ENCODE measurements around the gene HOXB8. TPM values are rescaled to one million over a fixed set of nuclear protein-coding genes. Genes with fewer than 3 reads are reported as not detected.

HOXB8 gene
- polyA plus RNA-seq, 1 donor from 2014 or later, result not detected

DNA sequence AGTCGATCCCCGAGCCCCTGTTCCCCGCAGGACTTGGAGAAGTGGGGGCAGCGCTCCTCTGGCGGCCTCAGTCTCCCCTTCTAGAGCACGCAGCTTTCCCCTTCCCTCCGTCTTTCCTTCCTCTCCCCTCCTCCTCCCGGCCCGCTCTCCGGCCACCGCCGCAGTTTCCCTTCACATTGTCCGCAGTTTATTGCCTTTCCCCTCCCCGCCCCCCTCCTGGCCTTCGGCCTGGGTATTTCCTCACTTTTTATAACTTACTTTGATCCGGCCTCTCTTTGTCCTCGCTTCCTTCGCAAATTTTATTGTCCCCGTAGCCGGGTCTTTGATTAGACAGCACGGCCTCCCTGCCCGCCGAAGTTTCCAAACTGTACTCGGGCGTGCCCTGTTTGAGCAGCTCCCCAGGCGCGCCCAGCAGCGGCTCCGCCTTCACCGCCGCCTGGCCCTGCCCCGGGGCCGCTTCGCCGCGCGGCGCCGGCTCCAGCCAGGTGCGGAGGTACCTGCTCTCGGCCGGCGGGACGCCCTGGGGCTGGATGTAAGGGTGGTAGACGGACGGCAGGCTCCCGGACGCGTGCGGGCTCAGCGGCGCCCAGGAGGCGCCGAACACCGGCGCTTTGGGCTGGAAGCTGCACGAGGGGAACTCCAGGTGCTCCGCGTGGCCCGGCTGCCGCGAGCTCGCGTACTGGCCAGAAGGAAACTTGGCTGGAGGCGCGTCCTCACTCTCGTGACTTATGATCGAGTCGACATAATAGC, 10.6 kb upstream of the HOXB8 start:
- no peak overlapping the region for H3K4me3 ChIP-seq (ENCODE audit: low read length)
- no peaks in the 10 kb centered on the region for H4K20me1 ChIP-seq (ENCODE audit: insufficient read depth)
- no peaks in the 10 kb centered on the region for H3F3A ChIP-seq (ENCODE audit: insufficient read depth, low read length, poor library complexity, severe bottlenecking)
- no peak overlapping the region for H3K27ac ChIP-seq (ENCODE audit: low read length)
- no peaks in the 10 kb centered on the region for H3K79me2 ChIP-seq (replicated peaks; ENCODE audit: insufficient read depth, low read length)
- H3K4me2 ChIP-seq (ENCODE audit: low read length), result no peak overlapping the region
- H3K9ac ChIP-seq (ENCODE audit: low read length), result no peak overlapping the region
- peaks cover 100% of the 10 kb centered on the region for H3K27me3 ChIP-seq (ENCODE audit: insufficient read depth, low read depth, low read length)
- no peak overlapping the region for H2AFZ ChIP-seq (ENCODE audit: low read depth, low read length)
- H3K9me2 ChIP-seq (ENCODE audit: insufficient read depth, low read length), result no peaks in the 10 kb centered on the region
- no peaks in the 10 kb centered on the region for H3K36me3 ChIP-seq (ENCODE audit: insufficient read depth, low read length)
- no peak for TF ChIP-seq EP300 (conservative IDR thresholded peaks at IDR 0.05; ENCODE audit: poor library complexity, severe bottlenecking)
- peak; percentile 70 for TF ChIP-seq EZH2 (IDR thresholded peaks at IDR 0.05; ENCODE audit: borderline replicate concordance, insufficient read depth, low read length, poor library complexity, severe bottlenecking)
- TF ChIP-seq, protein P1, sequence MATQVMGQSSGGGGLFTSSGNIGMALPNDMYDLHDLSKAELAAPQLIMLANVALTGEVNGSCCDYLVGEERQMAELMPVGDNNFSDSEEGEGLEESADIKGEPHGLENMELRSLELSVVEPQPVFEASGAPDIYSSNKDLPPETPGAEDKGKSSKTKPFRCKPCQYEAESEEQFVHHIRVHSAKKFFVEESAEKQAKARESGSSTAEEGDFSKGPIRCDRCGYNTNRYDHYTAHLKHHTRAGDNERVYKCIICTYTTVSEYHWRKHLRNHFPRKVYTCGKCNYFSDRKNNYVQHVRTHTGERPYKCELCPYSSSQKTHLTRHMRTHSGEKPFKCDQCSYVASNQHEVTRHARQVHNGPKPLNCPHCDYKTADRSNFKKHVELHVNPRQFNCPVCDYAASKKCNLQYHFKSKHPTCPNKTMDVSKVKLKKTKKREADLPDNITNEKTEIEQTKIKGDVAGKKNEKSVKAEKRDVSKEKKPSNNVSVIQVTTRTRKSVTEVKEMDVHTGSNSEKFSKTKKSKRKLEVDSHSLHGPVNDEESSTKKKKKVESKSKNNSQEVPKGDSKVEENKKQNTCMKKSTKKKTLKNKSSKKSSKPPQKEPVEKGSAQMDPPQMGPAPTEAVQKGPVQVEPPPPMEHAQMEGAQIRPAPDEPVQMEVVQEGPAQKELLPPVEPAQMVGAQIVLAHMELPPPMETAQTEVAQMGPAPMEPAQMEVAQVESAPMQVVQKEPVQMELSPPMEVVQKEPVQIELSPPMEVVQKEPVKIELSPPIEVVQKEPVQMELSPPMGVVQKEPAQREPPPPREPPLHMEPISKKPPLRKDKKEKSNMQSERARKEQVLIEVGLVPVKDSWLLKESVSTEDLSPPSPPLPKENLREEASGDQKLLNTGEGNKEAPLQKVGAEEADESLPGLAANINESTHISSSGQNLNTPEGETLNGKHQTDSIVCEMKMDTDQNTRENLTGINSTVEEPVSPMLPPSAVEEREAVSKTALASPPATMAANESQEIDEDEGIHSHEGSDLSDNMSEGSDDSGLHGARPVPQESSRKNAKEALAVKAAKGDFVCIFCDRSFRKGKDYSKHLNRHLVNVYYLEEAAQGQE (IDR thresholded peaks at IDR 0.05; ENCODE audit: borderline replicate concordance), result no peak
- no peak for TF ChIP-seq RAD21 (conservative IDR thresholded peaks at IDR 0.05)
- TF ChIP-seq POLR2AphosphoS5 (IDR thresholded peaks at IDR 0.05), result no peak
- TF ChIP-seq, protein P2, sequence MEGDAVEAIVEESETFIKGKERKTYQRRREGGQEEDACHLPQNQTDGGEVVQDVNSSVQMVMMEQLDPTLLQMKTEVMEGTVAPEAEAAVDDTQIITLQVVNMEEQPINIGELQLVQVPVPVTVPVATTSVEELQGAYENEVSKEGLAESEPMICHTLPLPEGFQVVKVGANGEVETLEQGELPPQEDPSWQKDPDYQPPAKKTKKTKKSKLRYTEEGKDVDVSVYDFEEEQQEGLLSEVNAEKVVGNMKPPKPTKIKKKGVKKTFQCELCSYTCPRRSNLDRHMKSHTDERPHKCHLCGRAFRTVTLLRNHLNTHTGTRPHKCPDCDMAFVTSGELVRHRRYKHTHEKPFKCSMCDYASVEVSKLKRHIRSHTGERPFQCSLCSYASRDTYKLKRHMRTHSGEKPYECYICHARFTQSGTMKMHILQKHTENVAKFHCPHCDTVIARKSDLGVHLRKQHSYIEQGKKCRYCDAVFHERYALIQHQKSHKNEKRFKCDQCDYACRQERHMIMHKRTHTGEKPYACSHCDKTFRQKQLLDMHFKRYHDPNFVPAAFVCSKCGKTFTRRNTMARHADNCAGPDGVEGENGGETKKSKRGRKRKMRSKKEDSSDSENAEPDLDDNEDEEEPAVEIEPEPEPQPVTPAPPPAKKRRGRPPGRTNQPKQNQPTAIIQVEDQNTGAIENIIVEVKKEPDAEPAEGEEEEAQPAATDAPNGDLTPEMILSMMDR (IDR thresholded peaks at IDR 0.05; ENCODE audit: poor library complexity, severe bottlenecking), result no peak
- TF ChIP-seq SMC3 (conservative IDR thresholded peaks at IDR 0.05; ENCODE audit: poor library complexity), result no peak
- H3K9me3 ChIP-seq (ENCODE audit: low read length), result peaks cover 8% of the 10 kb centered on the region

DNA sequence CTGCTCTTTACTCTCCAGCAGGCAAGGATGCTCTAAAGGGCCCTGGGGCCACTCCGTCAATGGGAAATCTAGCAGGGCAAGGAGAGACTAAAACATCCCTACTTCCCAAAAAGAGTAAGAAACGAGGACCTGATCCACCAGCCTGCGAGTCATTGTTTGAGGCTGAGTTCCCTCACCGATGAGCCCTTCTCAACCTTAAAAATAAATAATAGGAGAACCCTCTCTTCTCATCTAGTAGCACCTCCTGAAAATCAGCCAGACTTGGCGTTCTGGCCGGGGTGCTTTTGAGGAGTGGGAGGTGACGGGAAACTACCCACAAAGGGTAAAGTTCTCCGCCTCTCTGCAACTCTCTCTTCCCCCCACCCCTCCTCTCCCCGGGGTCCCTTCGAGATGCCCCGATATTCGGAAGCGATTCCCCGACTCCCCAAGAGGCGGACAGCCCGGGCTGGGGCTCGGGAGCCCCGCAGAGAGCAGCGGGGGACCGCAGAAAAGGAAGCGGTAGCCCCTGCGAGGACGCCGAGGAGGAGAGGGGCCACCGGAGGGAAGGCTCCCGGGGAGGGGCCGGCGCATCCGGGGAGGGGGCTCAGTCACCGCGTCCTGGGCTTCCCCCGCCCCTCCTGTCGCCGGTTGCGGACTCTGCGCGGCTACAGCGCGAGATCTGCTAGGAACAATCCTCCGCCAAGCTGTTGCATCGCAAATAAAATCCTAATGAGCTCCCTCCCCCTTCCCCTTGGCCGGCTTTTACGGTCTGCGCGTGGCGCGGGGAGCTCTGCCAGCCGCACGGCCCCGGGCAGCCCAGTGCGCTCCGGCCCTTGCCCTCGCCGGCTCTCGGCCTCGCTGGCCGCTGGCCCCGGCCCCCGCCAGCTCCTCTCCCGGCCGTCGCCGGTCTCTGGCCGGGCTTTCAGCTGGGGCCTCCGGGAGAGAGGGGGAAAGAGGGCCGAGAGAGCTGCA, 9.7 kb upstream of the HOXB8 start:
- TF ChIP-seq EZH2 (IDR thresholded peaks at IDR 0.05; ENCODE audit: borderline replicate concordance, insufficient read depth, low read length, poor library complexity, severe bottlenecking), result peak; percentile 68
- TF ChIP-seq, protein P1 (IDR thresholded peaks at IDR 0.05; ENCODE audit: borderline replicate concordance), result no peak

More for the DNA sequence above, 9.7 kb upstream of the HOXB8 start:
- Histone ChIP-seq H3K27ac (ENCODE audit: low read length) (no peak overlapping the region), H3K36me3 (ENCODE audit: insufficient read depth, low read length) (no peaks in the 10 kb centered on the region), H3K4me2 (ENCODE audit: low read length) (no peak overlapping the region), H2AFZ (ENCODE audit: low read depth, low read length) (no peak overlapping the region), H3K4me3 (ENCODE audit: low read length) (peak overlapping the region; percentile 39), H3K9ac (ENCODE audit: low read length) (no peak overlapping the region), H3K79me2 (replicated peaks; ENCODE audit: insufficient read depth, low read length) (no peaks in the 10 kb centered on the region), H4K20me1 (ENCODE audit: insufficient read depth) (no peaks in the 10 kb centered on the region), H3K9me2 (ENCODE audit: insufficient read depth, low read length) (no peaks in the 10 kb centered on the region), H3K27me3 (ENCODE audit: insufficient read depth, low read depth, low read length) (peaks cover 100% of the 10 kb centered on the region), H3F3A (ENCODE audit: insufficient read depth, low read length, poor library complexity, severe bottlenecking) (no peaks in the 10 kb centered on the region), H3K9me3 (ENCODE audit: low read length) (peaks cover 8% of the 10 kb centered on the region)

Data from neural cell (in vitro differentiated cells).